Renal cortical epithelial cell (primary cell): ENCODE data around the gene LGALS3BP. TPM values are rescaled to one million over a fixed set of nuclear protein-coding genes. Genes with fewer than 3 reads are reported as not detected.

Source experiments
- DNase-seq: peaks from one replicate; pipeline ENCODE4 v3.0.0-alpha.2; 2011; ENCODE audit warnings: low read depth
- total RNA-seq: library from RNA; depleted of rRNA; stranded (reverse); fragments of >200 nt; gene quantifications from 2 replicates; pipeline ENCODE4 v1.2.3, GENCODE V29; 2014

Gene LGALS3BP
- total RNA-seq, 1 donor from 2014 or later: 548 TPM

DNA sequence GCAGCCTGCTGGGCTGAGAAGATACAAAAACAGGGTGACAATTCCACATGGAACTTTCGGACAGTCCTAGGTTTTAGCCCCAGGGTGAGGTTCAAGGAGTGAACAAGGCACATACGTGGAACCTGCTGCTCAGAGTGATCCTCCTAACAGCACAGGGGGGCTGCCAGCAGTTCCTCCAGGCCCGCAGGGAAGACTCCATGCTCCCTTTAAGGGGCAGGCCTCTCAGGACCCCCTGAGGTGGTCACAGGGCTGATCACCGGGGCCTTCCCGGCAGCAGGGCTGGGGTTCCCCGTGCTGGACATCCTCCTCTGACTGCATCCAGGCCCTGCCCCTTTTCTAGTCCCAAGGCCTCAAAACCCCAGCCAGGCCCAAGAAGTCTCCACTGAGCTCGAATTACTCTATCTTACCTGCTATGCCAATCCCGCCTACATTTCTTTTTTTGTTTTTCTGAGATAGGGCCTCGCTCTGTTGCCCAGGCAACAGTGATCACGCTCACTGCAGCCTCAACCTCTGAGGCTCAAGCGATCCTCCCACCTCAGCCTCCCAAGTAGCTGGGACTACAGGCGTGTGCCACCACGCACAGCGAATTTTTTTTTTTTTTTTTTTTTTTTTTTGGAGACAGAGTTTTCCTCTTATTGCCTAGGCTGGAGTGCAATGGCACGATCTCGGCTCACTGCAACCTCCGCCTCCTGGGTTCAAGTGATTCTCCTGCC lies 19.5 kb upstream of the LGALS3BP start:
- no peak for DNase-seq

DNA sequence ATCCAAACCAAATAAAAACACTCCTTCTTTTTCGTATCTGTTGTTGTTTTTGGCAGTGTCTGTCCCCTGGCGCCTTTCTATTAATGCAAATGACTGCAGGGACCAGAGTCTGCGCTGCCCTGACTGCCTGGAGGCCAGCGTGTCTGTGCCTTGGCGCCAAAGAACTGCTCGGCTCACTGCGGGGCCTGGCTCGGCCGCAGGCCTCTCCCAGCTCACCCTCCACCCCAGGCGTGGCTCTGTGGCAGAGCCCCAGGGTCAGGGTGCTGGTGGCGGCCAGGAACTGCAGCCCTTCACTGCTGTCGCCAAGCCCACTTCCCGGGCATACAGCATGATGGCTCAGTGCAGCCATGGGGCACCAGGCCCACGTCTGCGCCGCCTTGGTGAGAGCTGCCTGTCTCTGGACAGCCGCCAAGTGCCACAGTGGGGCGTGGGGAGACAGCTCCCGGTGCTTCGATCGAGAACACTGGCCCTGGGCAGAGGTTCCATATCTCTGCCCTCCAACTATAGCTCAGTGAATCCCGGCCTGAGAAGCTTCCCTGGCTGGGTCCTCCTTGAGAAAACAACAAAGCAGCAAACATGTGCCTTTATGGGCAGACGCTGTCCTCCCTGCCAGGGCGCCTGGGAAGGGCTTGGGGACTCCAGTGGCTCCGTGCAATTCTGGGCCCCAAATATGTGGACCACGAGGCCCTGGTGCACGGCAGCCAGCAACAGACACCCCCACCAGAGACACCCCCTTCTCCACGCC lies 18.8 kb upstream of the LGALS3BP start:
- no peak for DNase-seq

DNA sequence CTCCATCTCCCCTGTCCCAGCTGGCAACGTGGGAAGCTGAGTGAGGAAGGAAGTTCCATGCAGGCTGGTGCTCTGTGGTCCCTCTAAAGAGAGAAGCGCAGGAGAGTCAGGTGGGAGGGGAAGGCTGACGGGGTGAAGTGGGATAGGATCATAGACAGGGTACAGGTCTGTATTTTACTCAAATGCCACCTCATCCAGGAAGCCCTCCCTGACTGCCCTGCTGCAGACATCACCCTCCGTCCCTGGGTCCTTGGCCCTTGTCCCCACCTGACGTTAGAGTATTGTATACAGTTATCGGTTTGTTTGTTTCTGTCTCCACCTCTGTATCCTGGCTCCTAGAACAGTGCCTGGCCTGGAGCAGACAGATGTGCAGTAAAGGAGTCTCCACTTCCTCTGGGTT lies 18.2 kb upstream of the LGALS3BP start:
- no peak for DNase-seq

DNA sequence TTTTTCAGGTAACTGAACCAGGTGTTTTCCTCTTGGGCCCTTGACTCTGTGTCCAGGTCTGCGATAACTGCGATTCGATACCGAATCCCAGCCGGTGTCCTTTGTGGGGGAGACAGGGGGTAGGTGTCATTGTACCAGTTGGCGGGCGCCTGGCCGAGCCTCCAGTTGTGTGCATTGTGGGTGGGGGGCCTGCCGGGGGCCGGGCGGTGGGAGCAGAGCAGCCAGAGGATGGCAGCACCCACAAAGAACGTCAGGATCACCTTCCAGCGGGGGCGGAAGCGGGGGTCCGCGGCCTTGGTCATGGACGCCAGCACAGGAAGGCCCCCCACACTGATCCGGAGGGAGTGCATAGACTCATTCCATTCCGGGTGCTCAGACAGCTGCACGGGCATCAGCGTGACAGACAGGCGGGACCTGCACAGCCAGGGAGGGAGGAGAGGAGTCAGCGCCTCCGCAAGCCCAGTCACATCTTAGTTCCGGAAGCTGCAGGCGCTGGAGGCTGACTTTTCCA lies 17.6 kb upstream of the LGALS3BP start:
- no peak for DNase-seq

DNA sequence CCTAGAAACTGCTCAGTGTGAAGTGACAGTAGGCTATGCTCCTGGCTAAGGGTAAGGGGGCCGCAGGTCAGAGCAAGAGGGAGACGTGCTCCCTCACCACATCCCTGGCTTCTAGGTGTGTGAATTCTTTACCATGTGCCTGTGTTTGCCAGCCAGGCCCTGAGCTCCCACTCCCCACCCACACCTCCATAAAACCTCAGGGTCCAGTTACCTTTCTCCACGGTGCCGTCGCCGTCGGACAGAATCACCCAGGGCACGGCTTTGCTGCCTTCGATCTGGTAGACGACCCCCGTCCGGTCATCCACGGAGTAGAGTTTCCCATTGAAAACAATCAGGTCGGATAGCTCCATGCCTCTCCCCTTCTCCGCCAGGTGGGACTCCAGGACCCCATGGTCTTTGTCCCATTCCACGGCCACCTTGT lies 17.1 kb upstream of the LGALS3BP start:
- DNase-seq: no peak

DNA sequence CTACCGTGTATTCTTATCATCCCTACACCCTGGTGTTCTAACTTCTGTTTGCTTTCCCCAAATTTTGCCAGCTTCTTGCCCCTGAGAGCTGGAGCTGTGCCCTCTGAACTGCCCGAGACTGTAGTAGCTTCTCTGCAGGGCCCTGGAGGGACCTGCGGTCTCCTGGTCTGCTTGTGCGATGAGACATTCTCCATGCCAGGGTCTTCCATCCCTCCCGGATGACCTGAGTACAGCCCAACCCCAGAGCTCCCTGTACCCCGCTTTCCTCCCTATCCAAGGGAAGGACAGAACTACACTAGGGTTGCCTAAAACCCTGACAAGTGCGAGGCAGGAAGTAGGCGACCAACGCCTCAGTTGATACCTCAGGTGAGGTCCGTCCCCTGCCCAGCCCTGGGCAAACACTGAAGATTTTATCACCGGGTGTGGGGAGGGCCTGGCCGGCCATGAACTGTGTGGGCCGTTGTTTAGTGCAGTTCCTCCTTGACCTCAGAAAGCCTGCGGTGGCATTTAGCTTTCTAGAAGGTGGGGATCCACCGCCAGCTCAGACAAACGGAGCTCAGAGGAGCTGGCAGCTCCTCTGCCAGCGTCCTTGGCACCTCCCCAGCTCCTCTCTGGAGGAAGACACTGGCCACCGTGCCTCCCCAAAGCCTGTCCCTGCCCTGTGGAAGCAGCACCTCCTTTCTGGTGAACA lies 16.2 kb upstream of the LGALS3BP start:
- DNase-seq: no peak

DNA sequence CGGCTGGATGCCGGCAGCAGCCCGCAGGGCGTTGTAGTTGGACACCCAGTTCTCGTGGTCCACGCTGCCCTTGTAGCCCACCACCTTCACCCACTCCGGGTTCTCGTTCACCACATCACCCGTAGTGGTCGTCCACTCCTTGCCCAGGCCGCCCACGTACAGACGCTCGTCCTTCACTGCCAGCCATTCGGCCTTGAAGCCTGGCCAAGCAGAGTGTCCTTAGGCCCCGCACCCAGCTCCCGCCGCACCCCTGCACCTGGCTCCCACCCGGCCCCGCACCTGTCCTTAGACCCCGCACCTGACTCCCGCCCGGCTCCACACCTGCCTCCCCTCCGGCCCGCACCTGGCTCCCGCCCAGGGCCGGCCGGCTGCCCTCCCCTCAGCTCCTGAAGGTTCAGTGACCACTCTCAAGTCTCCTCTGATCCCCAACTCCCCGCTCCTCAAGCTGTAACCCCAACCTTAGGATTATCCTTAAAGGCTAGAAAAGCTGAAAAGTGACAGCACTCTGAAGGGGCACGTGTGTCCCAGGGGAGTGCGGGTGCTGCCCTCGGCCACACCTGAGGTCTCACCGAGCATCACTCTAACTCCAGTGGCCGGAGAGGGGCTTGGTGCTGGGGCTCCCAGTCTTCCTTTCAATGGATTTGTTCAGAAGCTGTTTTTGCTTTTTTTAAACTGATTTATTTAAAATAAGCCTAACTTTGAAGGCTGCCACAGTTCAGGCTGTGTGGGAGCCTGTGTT lies 15.5 kb upstream of the LGALS3BP start:
- DNase-seq: no peak

DNA sequence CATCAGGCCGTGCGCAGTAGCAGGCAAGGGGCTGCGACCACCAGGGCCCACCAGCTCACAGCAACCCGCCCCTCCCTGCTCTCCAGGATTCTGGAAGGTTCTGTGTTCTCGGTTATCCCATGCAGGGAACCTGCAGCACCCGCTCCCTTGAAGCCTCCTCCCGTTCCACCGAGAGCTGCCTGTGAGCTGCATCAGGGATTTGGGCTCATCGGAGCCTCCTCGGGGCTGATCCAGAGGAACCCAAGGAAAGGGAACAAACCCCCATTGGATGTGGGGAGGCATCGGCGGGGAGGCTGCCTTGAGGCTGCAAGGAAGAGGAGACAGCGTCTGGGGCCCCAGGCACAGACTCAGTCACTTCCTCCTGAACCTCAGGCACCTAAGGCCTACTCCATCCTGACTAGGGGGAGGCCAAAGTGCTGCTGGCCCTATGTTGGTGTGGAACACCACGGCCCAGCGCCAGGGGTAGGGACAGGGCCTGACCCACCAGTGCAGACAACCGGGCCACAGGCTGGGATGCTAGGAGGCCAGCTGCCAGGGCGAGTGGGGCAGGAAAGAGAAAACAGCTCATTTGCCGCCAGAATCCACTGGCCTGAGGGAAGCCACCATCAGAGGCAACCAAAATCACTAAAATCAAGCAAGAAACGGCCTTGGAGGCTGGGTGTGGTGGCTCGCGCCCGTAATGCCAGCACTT lies 14.4 kb upstream of the LGALS3BP start:
- DNase-seq: no peak

DNA sequence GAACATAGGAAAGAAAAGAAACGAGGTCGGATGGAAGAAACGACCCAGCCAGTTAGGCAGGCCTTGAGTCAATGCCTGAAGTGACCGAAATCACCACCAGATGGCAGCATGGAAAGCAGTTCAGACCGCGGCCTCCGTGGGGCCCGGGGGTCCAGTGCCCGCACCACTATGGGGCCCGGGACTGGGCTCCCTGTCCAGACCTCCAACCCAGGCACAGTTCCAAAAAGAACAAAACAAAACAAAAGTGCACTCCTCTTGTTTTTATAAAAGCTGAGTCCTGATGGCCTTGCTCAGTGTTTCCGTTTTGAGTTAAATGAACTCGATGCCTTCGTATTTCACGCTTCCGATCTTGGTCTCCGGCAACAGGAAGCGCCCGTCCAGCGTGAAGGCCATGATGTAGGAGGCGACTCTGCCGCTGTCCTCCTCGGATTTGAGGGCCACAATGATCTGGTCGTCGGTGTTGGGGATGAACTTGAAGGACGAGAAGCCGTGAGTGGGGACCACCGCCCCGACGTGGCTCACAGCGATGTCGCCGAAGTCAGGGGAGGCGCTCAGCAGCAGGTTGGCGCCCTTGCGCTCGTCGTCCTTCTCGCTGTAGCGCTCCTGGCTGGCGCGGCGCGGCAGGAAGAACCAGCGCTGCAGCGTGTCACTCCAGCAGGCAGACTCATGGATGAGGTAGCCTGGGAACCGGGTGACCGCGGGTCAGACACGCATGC lies 13.7 kb upstream of the LGALS3BP start:
- peak; percentile 26 for DNase-seq

DNA sequence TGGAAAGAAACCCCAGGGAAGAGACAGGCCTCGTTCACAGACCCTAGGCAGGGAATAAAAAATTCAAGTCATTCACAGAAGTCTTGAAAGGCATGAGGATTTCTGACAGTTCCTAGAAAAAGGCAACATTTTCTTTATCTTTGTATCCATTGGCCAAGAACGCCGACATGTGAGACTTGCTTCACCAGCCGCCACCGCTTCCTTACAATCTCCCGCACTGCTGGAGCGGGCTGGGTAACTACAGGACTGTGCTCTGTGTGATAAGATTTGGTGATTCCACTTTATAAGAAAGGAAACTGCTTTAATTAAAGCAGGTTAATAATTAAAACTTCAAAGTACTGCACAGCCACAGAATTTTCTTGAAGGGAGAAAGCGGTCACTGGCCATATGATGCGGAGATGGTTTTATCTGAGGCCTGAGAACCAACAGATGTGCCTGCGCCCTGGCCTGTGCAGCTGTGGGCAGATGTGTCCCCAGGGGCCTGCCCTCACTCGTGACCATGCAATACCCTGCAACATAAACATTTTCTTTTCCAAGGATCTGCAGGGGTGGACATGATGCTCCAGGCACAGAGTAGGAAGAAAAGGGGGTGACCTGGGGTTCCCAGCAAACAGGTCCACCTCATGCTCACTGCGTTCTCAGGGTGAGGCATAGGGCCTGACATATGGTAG lies 13.0 kb upstream of the LGALS3BP start:
- DNase-seq: no peak

DNA sequence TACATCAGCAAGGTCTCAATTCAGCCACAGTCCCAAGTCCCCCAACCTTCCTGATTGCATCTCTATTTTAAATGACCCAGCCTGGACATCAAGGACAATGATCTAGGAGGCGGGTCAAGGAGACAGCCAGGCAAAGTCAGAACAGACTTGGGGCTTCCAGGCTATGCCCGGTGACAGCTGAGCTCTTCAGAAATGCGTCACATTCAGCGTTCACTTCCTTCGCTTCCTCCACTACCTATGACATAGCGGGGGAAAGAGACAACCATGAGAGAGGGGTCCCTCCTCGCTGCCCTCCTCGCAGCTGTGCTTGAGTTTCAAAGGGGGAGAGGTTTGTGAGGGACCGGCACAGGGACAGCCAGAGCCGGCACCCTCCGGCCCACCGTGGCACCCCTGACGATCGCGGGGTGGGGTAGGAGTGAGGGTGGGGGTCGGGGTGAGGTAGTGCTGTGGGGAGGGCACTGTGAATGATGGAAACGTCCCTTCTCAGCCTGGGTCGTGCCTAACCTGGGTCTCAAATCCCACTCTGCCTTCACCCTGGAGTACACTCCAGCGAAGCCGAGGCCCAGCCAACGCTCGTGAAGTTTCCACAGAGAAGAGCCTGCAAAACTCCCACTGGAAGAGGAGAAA lies 12.3 kb upstream of the LGALS3BP start:
- no peak for DNase-seq

DNA sequence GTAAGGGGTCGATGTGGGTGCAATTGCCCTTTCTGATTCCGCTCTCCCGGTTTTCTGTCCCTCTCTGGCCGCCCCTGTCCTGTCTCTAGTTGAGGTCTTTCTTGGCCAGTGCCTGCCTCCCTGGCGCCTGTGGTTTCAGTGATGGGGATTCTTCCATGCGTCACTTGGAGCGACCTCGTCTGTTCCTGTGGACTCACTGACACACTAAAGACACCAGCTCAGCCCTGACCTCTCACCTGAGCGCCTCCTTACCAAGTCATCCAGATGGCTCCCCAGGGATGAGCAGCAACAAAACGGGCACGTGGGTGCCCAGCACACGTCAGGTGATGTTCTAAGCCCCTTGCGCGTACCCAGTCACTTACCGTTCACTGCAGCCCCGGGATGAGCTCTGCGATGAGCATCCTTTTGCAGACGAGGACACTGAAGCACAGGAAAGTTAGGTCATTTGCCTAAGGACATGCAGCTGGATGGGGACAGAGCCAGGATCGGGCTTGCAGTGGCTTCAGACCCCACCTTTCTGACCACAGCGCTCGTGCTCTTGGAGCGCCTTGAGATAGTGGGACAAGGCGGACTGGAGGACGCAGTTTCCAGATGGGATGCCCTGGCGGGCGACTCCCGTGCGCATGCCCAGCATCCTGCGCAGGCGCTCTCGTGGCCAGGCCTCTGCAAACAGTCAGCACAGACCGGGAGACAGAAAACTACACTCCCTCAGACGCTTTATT lies 11.5 kb upstream of the LGALS3BP start:
- DNase-seq: no peak

DNA sequence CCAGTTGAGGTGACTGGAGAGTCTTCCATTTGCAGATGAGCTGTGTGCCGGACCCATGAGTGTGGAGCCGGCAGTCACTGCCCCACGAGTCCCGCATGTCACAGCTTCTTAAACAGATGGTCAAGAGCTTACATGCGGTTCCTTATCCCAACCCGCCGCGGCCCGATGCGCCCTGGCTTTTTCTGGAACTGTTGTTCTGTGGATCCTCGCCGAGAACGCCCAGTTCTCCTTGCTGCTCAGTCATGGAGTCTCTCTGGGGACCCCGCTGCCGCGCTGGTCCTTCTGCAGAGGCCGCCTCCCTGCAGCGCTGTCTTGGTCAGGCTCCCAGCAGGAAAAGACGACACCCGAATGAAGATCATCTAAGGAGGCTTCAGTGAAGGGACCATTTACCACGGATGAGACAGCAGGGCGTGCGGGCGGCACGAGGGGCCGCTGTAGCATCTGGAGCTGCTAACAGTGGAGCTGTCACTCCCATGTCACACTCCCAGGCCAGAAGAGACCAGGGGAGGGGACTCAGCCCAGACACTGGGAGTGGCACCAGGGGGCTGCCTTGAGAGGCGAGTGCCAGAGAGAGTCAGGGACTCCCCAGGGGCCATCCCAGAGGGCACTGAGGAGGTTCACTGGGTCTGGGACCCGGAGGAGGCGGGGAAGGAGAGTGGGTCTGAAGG lies 10.8 kb upstream of the LGALS3BP start:
- no peak for DNase-seq

DNA sequence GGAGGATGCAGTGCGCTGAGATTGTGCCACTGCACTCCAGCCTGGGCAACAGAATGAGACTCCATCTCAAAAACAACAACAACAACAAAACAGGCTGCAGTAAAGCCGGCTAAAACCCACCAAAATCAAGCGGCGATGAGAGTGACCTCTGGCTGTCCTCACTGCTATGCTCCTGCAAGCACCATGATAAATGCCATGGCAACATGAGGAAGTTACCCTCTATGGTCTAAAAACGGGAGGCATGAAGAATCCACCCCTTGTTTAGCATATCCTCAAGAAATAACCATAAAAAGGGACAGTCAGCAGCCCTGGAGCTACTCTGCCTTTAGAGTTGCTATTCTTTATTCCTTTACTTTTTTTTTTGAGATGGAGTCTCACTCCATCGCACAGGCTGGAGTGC lies 8.4 kb upstream of the LGALS3BP start:
- DNase-seq: no peak

DNA sequence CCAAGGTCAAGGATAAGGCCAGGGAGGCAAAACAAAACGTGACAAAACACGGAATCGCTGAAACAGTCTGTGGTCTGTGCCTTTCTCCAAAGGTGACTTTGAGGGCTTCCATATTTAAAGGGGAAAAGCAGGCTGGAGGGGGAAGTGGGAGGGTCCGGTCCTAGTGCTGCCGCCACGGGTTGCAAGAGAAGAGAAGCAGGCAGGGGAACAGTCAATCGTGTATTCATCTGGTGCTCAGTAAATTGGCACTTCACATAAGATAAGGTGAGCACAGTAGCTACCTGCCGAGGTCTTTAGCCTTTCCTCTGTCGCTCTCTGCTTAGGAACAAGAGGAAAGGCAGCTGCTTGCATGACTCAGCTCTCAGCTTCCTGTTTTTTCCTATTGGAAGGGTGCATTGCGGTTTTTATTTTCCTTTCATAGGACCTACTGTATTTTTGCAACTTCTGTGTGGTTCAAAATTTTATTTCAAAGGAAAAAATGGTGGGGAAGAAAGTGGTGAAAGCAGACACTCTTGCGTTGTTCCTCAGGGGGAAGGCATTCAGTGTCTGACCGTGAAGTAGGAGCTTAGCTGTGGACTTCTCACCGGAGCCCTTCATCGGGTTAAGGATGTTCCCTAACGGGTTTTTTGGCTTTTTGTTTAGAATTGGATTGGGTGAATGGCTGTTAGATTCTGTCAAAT lies 7.1 kb upstream of the LGALS3BP start:
- DNase-seq: peak; percentile 67

DNA sequence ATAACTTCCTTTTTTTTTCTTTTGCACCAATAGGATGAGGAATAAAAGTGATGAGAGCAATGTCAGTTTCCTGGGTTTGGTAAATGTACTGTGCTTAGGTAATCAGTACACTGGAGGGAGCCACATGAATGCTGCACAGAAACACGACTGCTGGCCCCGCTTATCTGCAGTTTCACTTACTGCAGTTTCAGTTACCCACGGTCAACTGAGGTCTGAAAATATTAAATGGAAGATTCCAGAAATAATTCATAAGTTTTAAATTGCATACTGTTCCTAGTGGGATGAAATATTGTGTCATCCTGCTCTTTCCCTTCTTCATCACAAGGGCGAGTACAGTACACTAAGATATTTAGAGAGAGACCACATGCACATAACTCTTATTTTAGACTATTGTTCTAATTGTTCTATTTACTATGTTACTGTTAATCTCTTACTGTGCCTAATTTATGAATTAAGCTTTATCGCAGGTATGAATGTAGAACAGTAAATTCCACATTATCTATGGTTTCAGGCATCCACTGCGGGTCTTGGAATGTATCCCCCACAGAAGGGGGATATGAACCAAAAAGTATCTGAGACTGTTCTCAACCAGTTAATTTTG lies 6.4 kb upstream of the LGALS3BP start:
- peak; percentile 27 for DNase-seq

DNA sequence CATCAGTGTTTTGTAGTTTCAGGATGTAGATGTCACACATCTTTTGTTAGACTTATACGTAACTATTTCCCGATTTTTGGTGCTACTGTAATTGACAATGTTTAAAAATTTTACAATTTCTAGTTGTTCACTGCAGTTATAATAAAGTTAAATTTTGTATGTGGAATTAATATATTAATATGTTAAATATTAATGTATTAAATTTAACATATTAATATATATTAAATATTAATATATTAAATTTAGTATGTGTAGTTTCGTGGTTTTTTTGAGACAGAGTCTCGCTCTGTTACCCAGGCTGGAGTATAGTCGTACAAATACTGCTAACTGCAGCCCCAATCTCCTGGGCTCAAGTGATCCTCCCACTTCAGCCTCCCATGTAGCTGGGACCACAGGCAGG lies 5.7 kb upstream of the LGALS3BP start:
- no peak for DNase-seq
